Left ventricle myocardium superior (tissue), 1 donor: Measurements from ENCODE around the gene GFRA3. TPM values are rescaled to one million over a fixed set of nuclear protein-coding genes. Genes with fewer than 3 reads are reported as not detected.

ENCODE experiments used
- ATAC-seq: fragments of 200-7000 bp; cut with Tn5 transposase; one replicate; pipeline ENCODE4 v1.9.1; 2020; ENCODE audit warnings: mild to moderate bottlenecking, moderate library complexity
- DNase-seq: peaks from one replicate; pipeline ENCODE4 v3.0.0-alpha.2; 2020
- intact Hi-C: fragments of 100-400 bp; cut with micrococcal nuclease; formaldehyde crosslinking; loops from one replicate; pipeline ENCODE4 v1.11.0; 2022
- total RNA-seq: library from RNA; stranded (reverse); fragmentation: NEBNext Ultra II Directional; extraction: Animal tissue kit (Norgen Biotek cat#: 25700); gene quantifications from one replicate; pipeline ENCODE4 v1.2.1, GENCODE V29; 2021
- donor health status: DM: no; HTN: yes; CAD: no; lungs with severe emphysema.

GFRA3 gene
- total RNA-seq, 1 donor from 2014 or later: 0.72 TPM

DNA sequence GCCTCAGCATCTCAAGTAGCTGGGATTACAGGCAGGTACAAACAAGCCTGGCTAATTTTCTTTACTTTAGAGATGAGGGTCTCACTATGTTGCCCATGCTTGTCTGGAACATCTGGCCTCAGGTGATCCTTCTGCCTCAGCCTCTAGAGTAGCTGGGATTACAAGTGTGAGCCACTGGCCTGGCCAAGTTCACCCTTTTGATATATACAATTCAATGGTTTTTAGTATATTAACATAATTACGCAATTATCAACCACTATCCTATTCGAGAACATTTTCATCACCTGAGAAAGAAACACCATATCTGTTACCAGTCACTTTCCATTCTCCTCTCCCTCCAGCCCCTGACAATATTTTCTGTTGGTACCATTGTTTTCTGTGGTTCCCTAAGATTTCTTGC lies 57.6 kb downstream of the GFRA3 start:
- DNase-seq (no peak), ATAC-seq (no peak)
- intact Hi-C loops: no loop called here

DNA sequence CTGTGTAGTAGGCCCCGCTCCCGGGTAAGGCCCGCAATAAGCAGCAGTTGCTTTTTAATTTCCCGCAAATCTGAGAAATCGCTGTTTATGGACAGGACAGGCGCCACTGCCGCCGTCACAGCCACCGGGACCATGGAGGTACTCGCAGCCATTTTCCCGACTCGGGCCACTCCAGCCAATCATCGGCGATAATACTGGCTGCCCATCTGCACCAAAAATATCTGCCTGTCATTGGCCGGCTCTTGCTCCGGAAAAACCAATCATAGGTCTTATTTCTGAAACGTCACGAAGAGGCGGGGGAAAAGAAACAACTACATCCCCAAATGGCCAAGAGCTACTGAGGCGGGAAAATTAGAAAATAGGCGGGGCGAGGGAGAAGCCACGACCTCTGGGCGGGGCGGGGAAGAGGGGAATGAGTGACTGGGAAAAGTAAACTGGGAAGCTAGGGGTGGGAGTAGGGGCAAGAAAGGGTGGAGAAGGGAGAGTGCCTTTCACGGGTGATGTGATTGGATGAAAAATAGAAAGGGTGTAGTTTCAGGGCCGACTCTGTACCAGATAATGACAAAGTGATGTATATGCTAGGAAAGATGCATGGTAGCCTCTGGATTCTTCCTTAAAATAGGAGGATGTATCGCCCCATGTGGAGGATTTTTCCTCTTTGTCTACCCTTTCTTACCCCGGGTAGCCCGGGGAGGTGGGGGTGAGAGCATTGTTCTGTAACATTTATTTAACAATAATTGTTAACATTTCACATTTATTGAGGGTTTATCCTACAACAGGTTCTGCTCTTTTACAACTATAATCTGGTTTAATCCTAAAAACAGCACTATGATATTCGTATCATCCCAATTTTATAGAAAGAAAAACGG lies 61.0 kb downstream of the GFRA3 start, which contains the start of gene CDC23:
CDC23 (minus strand) TSS at position 163 of the 869 bp plus-strand sequence; CDS start at position 152, 11 bp downstream.
- ATAC-seq (peak; percentile 99), DNase-seq (peak; percentile 89)
- intact Hi-C loops: no loop called here

DNA sequence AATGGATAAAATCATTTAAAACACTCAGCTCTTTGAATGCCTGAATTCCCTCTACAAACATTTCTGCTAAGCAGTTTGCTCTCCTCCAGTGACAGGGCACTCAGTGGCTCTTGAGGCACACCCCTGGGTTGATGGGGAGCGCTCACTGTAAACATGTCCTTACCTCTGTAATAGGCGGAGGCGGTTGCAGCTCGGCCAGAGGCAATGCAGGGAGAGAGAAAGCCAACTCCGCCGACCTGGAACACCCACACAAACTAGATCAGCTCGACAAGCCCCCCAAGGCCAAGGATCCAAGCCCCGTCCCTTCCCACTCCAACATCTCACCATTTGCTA lies 61.6 kb downstream of the GFRA3 start:
- intact Hi-C loops: no loop called here

DNA sequence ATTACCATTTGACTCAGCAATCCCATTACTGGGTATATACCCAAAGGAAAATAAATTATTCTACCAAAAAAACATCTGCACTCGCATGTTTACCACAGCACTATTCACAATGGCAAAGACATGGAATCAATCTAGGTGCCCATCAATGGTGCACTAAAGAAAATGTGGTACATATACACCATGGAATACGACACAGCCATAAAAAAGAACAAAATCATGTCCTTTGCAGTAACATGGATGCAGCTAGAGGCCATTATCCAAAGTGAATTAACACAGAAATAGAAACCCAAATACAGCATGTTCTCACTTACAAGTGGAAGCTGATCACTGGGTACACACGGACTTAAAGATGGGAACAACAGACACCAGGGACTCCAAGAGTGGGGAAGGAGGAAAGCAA lies 63.4 kb downstream of the GFRA3 start:
- DNase-seq (no peak), ATAC-seq (no peak)
- intact Hi-C loops: no loop called here

More for the DNA sequence above, 61.6 kb downstream of the GFRA3 start:
- peak; percentile 35 for ATAC-seq
- no peak for DNase-seq

Other genes starting within 250 kb of the GFRA3 start
- gene FAM13B, start 241.5 kb downstream of the GFRA3 start, total RNA-seq: 20.4 TPM
- gene WNT8A, start 190.6 kb downstream of the GFRA3 start, total RNA-seq: not detected
- 2.1 TPM for gene NME5, start 135.2 kb downstream of the GFRA3 start, total RNA-seq
- 29.4 TPM for gene BRD8, start 96.0 kb downstream of the GFRA3 start, total RNA-seq
- 0.59 TPM for gene KIF20A, start 95.5 kb downstream of the GFRA3 start, total RNA-seq
- 22.2 TPM for gene CDC23, start 61.3 kb downstream of the GFRA3 start, total RNA-seq
- not detected for gene CDC25C, start 57.2 kb upstream of the GFRA3 start, total RNA-seq
- gene FAM53C, start 63.6 kb upstream of the GFRA3 start, total RNA-seq: 32.3 TPM
- gene KDM3B, start 78.1 kb upstream of the GFRA3 start, total RNA-seq: 40.8 TPM
- gene REEP2, start 164.4 kb upstream of the GFRA3 start, total RNA-seq: 6.3 TPM
- 6.4 TPM for gene EGR1, start 190.9 kb upstream of the GFRA3 start, total RNA-seq